ENCODE measurements around the gene SPOCK1.
A peak's percentile ranks its signal among the peaks of the same experiment; 100 is the strongest.
"Not testable (repeated sequence)": the region's sequence is repeated elsewhere in the genome, so short reads cannot be mapped to it uniquely, and the experiment has no call there.

Gene SPOCK1

GRCh38 chr5:136985785-136986475, 513.2 kb downstream of the SPOCK1 start:
- DNase-seq (ENCODE audit: low read depth in 2 of 2): peak in 1 of 2 donors; percentile 20
- no peak for TF ChIP-seq CTCF (IDR thresholded peaks at IDR 0.05; ENCODE audit: low read depth, low read length)
- no peak overlapping the region for H3K4me3 ChIP-seq (replicated peaks in 1 of 2; ENCODE audit: low read depth in 2 of 2, low read length in 2 of 2)

DNA sequence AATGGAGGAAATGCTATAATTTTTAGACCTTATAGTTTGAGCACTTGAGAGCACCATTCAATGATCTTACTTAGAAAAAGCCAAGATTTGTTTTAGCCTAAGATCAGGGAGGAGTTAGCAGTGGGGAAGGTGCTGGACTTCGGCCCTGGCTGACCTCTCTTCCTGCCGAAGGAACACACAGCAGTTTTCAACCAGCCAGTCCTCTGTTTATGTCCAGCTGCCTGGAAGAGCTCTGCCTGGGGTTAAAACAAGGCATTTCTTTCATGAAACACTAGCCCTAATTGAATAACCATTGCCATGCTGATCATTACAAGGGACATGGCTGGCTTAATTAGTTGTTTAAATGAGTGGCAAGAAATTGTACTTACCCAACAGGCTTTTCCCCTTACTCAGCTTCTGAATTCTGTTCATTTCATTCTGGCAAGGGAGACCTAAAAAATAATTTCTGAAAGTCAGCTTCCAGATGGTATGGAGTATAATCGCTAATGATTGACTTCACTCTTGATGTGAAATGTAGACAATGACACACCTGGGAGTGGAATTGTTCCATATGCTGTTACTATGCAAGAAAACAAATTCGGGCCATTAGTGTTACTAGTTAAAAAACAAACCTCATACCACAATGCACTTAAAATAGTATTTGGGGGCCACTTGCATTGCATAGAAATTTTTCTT, 514.2 kb downstream of the SPOCK1 start:
- DNase-seq (ENCODE audit: low read depth in 2 of 2): no peak
- TF ChIP-seq CTCF (IDR thresholded peaks at IDR 0.05; ENCODE audit: low read depth, low read length): no peak

GRCh38 chr5:136981936-136982335, 517.2 kb downstream of the SPOCK1 start:
- TF ChIP-seq CTCF (IDR thresholded peaks at IDR 0.05; ENCODE audit: low read depth, low read length): no peak
- no peak for DNase-seq (ENCODE audit: low read depth in 2 of 2)

More for the DNA sequence above, 514.2 kb downstream of the SPOCK1 start:
- H3K4me3 ChIP-seq (replicated peaks in 1 of 2; ENCODE audit: low read depth in 2 of 2, low read length in 2 of 2): no peak overlapping the region

DNA sequence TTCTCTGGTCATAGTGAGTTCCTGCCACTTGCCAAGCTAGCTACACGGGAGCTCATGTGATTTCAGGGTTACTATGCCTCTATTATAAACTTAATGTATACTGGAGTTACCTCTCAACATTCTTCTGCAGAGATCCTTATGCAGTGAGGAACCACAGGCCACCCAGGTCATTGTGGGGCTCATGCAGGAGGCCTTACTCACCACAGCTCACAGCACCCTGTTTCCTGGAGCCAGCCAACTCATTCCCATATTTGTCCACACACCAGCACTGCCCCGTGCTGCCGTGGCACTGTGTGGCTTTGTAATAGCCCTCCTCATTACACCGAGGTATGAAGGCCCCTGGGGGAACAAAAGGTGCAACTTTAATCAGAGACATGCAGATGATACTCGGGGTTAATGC, 520.0 kb downstream of the SPOCK1 start:
- no peak overlapping the region for H3K4me3 ChIP-seq (replicated peaks in 1 of 2; ENCODE audit: low read depth in 2 of 2, low read length in 2 of 2)
- peak in 1 of 2 donors; percentile 27 for DNase-seq (ENCODE audit: low read depth in 2 of 2)
- TF ChIP-seq CTCF (IDR thresholded peaks at IDR 0.05; ENCODE audit: low read depth, low read length): no peak

More at GRCh38 chr5:136981936-136982335, 517.2 kb downstream of the SPOCK1 start:
- no peak overlapping the region for H3K4me3 ChIP-seq (replicated peaks in 1 of 2; ENCODE audit: low read depth in 2 of 2, low read length in 2 of 2)

- no peak for TF ChIP-seq CTCF (IDR thresholded peaks at IDR 0.05; ENCODE audit: low read depth, low read length)
- DNase-seq (ENCODE audit: low read depth in 2 of 2): no peak
- no peak overlapping the region for H3K4me3 ChIP-seq (replicated peaks in 1 of 2; ENCODE audit: low read depth in 2 of 2, low read length in 2 of 2)
Measured at GRCh38 chr5:136963504-136963903, 535.6 kb downstream of the SPOCK1 start.

- no peak for DNase-seq (ENCODE audit: low read depth in 2 of 2)
- H3K4me3 ChIP-seq (replicated peaks in 1 of 2; ENCODE audit: low read depth in 2 of 2, low read length in 2 of 2): no peak overlapping the region
- TF ChIP-seq CTCF (IDR thresholded peaks at IDR 0.05; ENCODE audit: low read depth, low read length): no peak
Measured at GRCh38 chr5:136957428-136957827, 541.7 kb downstream of the SPOCK1 start.

DNA sequence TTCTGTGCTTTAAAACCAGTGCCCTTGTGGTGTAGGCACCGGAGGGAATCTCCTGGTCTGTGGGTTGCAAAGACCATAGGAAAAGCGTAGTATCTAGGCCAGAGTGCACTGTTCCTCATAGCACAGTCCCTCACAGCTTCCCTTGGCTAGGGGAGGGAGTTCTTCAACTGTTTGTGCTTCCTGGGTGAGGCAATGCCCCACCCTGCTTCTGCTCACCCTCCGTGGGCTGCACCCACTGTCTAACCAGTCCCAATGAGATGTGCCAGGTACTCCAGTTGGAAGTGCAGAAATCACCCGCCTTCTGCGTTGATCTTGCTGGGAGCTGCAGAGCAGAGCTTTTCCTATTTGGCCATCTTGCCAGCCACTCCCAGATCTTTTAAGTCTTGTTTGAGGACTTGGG, 545.0 kb downstream of the SPOCK1 start:
- not testable (repeated sequence) for DNase-seq (ENCODE audit: low read depth in 2 of 2); H3K4me3 ChIP-seq (replicated peaks in 1 of 2; ENCODE audit: low read depth in 2 of 2, low read length in 2 of 2)

GRCh38 chr5:136953346-136954069, 545.6 kb downstream of the SPOCK1 start:
- H3K4me3 ChIP-seq (replicated peaks in 1 of 2; ENCODE audit: low read depth in 2 of 2, low read length in 2 of 2); DNase-seq (ENCODE audit: low read depth in 2 of 2): not testable (repeated sequence)

Data from cardiac fibroblast (primary cell).